ENCODE results near the gene RAB7A. TPM values are rescaled to one million over a fixed set of nuclear protein-coding genes. Genes with fewer than 3 reads are reported as not detected.
A peak's percentile ranks its signal among the peaks of the same experiment; 100 is the strongest.

RAB7A gene
- total and polyA plus RNA-seq, 2 of the 13 experiments (the other 11 are each of a cell fraction or from before 2014, with no cell fraction given) = 26.5 to 182 TPM

DNA sequence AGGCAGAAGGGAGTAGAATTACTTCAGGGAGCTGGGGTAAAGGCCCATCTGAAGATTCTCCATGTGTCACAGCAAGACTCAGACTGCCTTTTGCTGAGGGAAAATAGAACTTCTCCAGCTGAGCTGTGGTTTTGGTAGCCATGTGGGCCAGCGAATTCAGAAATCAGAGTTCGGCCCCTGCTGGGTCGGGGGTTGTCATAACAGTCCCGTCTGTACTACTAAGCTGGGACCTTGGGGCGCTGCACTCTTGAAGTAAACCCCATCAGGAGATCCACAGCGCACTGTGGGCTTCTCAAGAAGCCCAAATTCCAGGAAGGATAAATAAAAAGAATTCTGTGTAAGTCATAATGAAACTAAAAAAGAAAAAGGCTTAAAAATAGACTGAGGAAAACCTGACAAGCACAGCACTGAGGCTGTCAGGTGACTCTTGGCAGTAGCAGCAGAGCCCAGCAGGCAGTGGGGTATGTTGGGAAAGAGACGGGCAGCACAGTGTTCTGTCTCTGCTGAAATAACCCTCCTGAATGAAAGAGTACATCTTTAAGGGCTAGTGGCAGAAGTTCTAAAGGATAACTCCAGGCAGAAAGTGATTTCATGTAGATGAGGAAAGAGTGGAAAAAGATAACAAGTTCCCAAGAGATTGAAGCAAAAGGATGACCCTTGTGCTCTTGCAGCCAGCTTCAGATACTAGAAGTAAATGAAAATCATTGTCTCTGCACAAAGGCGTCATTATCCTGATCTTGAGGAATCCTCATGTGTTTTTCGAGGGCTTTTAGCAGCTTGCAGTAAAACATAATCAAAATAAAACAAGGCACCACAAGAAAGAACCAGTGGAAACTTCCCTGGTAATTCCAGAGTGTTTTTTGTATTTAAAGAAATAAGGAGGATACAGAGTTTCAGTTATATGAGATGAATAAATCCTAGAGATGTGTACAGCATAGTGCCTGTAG lies 74.5 kb downstream of the RAB7A start:
- Histone ChIP-seq H2AFZ (ENCODE audit: low read length) (no peak overlapping the region), H3K9ac (ENCODE audit: insufficient read depth, low read depth, low read length) (no peak overlapping the region), H3K4me2 (ENCODE audit: low read depth, low read length) (no peak overlapping the region), H4K20me1 (ENCODE audit: insufficient read depth, low read length) (peaks cover 3% of the 10 kb centered on the region), H3K4me1 (ENCODE audit: insufficient read depth, low read length) (no peaks in the 10 kb centered on the region), H3K4me3 (replicated peaks in 1 of 3; ENCODE audit: insufficient read depth in 1 of 3, low read depth in 2 of 3, low read length in 3 of 3) (no peak overlapping the region), H3K79me2 (ENCODE audit: insufficient read depth, low read length) (peaks cover 2% of the 10 kb centered on the region), H3K36me3 (replicated peaks in 1 of 2; ENCODE audit: control insufficient read depth in 1 of 2, insufficient read depth in 2 of 2, low read length in 2 of 2) (peaks cover 25 to 79% of the 10 kb centered on the region in 2 experiments), H3K9me3 (ENCODE audit: low read length) (no peaks in the 10 kb centered on the region), H3K27me3 (ENCODE audit: control insufficient read depth in 1 of 2, insufficient read depth in 2 of 2, low read length in 2 of 2) (no peaks in the 10 kb centered on the region), H3K27ac (ENCODE audit: extremely low read length, insufficient read depth, low read length) (no peak overlapping the region)
- no peak for ATAC-seq
- ChIA-PET CTCF (ENCODE audit: low intra/inter-chr PET ratio, low total read pairs) (no interaction called here), POLR2A (no interaction called here)
- in situ Hi-C loops (cut with HindIII; ENCODE audit: extremely low pct_ligation_motif_present, low pct_unique_long_range_greater_than_20kb) = loop anchor here (10.0 kb wide), 1 partner anchor 126 kb away; no protein-coding TSS in a partner anchor
- no peak for DNase-seq (ENCODE audit: low spot score)
- BruUV-seq (replicated peaks) = no TSS peak
- 93% methylated on average over 9 of the region's 9 CpGs for WGBS (ENCODE audit: low lambda C conversion rate)
- intact Hi-C loops (cut with micrococcal nuclease; ENCODE audit: unreplicated experiment) = no loop called here
- no peak for FAIRE-seq
- TF ChIP-seq, protein P1, sequence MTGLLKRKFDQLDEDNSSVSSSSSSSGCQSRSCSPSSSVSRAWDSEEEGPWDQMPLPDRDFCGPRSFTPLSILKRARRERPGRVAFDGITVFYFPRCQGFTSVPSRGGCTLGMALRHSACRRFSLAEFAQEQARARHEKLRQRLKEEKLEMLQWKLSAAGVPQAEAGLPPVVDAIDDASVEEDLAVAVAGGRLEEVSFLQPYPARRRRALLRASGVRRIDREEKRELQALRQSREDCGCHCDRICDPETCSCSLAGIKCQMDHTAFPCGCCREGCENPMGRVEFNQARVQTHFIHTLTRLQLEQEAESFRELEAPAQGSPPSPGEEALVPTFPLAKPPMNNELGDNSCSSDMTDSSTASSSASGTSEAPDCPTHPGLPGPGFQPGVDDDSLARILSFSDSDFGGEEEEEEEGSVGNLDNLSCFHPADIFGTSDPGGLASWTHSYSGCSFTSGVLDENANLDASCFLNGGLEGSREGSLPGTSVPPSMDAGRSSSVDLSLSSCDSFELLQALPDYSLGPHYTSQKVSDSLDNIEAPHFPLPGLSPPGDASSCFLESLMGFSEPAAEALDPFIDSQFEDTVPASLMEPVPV (CRISPR knock-in tag; IDR thresholded peaks at IDR 0.05) = no peak
- TF ChIP-seq JUN (CRISPR knock-in tag; IDR thresholded peaks at IDR 0.05) (no peak), KDM3A (CRISPR knock-in tag; IDR thresholded peaks at IDR 0.05; ENCODE audit: low read depth) (no peak), ZBTB3 (CRISPR knock-in tag; IDR thresholded peaks at IDR 0.05; ENCODE audit: borderline replicate concordance, low read depth) (no peak), RXRA (CRISPR knock-in tag; IDR thresholded peaks at IDR 0.05) (no peak), RBM22 (optimal IDR thresholded peaks at IDR 0.05; ENCODE audit: low read length) (peak; percentile 51)
- TF ChIP-seq, protein P2, sequence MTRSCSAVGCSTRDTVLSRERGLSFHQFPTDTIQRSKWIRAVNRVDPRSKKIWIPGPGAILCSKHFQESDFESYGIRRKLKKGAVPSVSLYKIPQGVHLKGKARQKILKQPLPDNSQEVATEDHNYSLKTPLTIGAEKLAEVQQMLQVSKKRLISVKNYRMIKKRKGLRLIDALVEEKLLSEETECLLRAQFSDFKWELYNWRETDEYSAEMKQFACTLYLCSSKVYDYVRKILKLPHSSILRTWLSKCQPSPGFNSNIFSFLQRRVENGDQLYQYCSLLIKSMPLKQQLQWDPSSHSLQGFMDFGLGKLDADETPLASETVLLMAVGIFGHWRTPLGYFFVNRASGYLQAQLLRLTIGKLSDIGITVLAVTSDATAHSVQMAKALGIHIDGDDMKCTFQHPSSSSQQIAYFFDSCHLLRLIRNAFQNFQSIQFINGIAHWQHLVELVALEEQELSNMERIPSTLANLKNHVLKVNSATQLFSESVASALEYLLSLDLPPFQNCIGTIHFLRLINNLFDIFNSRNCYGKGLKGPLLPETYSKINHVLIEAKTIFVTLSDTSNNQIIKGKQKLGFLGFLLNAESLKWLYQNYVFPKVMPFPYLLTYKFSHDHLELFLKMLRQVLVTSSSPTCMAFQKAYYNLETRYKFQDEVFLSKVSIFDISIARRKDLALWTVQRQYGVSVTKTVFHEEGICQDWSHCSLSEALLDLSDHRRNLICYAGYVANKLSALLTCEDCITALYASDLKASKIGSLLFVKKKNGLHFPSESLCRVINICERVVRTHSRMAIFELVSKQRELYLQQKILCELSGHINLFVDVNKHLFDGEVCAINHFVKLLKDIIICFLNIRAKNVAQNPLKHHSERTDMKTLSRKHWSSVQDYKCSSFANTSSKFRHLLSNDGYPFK (CRISPR knock-in tag; IDR thresholded peaks at IDR 0.05; ENCODE audit: borderline replicate concordance) = no peak
